Measurements from ENCODE around the gene TUBA3D.
"Not testable (repeated sequence)": the region's sequence is repeated elsewhere in the genome, so short reads cannot be mapped to it uniquely, and the experiment has no call there.

Gene TUBA3D

DNA sequence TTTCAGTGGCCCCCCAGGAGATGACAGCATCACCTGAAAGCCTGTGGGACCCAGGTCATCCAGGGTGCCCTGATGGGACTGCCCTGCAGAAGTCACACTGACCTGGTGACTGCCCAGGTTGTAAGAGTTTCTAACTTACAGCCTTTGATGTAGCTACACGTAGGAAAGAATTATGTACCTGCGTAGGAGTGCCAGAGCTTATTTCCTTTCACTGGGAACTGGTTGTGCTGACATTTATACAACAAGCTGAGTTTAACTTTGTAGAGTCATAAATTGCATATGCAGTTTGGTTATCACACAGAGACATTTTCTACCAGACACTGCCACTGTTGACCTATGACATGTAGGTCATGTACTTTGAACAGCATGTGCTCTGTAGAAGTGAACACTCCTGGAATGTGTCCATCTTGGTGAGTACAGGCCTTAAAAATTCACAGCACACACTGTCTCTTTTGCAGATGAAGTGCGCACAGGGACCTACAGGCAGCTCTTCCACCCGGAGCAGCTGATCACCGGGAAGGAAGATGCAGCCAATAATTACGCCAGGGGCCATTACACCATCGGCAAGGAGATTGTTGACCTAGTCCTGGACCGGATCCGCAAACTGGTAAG is 3.0 kb downstream of the TUBA3D start:
- in situ Hi-C loops (cut with HindIII; ENCODE audit: low pct_unique_long_range_greater_than_20kb, low sequenced_read_pairs); DNase-seq (ENCODE audit: low read depth in 1 of 2, low spot score in 1 of 2): not testable (repeated sequence)

DNA sequence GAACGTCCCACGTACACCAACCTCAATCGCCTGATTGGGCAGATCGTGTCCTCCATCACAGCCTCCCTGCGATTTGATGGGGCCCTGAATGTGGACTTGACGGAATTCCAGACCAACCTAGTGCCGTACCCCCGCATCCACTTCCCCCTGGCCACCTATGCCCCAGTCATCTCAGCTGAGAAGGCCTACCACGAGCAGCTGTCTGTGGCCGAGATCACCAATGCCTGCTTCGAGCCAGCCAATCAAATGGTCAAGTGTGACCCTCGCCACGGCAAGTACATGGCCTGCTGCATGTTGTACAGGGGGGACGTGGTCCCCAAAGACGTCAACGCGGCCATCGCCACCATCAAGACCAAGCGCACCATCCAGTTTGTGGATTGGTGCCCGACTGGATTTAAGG is 4.4 kb downstream of the TUBA3D start:
- DNase-seq (ENCODE audit: low read depth in 1 of 2, low spot score in 1 of 2); in situ Hi-C loops (cut with HindIII; ENCODE audit: low pct_unique_long_range_greater_than_20kb, low sequenced_read_pairs): not testable (repeated sequence)

DNA sequence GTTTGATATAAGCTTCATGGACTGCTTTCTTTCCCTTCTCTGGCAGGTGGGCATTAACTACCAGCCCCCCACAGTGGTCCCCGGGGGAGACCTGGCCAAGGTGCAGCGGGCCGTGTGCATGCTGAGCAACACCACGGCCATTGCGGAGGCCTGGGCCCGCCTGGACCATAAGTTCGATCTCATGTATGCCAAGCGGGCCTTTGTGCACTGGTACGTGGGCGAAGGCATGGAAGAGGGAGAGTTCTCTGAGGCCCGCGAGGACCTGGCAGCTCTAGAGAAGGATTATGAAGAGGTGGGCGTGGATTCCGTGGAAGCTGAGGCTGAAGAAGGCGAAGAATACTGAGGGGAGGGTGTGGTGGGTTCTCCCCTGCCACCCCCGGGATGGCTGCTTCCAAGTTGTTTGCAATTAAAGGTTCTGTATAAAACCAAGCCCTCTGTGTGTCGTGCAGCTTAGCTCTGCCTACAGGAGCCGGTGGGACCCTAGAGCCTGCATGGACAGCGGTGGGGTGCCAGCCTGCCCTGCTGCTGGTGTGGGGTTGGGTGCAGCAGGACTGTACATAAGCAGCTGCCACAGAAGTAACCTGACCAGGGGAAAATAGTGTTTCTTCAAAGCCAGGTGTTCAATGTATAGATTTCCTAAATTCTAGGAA is 6.7 kb downstream of the TUBA3D start:
- DNase-seq (ENCODE audit: low read depth in 1 of 2, low spot score in 1 of 2); in situ Hi-C loops (cut with HindIII; ENCODE audit: low pct_unique_long_range_greater_than_20kb, low sequenced_read_pairs): not testable (repeated sequence)

DNA sequence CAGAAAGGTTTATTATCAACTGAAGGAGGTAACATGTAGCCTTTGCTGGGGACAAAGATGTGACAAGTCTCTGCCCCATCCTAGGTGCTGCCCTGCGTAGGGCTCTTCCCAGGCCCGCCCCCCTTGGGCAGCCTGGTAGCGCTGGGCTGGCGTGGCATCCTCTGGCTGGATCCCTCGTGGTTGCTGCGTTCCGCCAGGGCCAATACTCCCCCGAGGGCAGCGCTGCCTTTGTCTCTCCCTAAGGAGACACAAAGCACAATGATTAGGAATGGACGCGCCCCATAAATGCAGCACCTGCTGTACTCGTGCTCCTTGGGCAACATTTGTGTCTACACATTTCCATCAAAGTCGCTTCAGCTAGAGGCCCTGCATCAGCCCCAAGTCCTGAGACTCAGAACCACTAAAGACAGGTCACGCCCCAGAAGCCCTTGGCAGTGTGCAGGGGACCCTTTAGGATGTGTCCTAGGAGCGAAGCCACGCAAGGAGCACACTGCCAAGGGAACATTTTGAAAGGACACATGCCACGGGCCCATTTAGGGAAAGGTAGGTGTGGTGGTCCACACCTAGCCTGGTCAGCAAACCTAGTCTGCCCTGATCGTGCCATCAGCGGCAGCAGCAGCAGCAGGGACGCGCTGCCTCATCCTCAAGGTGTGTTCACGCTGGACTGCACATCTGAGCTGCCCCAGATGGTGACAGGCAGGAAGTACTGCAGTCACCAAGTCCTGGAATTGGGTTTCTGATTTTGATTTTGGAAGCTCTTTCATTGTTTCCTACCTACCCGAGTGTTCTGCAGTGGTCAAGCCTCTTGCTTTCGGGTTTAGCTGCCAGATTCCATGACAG is 8.3 kb downstream of the TUBA3D start:
- in situ Hi-C loops (cut with HindIII; ENCODE audit: low pct_unique_long_range_greater_than_20kb, low sequenced_read_pairs); DNase-seq (ENCODE audit: low read depth in 1 of 2, low spot score in 1 of 2): not testable (repeated sequence)

DNA sequence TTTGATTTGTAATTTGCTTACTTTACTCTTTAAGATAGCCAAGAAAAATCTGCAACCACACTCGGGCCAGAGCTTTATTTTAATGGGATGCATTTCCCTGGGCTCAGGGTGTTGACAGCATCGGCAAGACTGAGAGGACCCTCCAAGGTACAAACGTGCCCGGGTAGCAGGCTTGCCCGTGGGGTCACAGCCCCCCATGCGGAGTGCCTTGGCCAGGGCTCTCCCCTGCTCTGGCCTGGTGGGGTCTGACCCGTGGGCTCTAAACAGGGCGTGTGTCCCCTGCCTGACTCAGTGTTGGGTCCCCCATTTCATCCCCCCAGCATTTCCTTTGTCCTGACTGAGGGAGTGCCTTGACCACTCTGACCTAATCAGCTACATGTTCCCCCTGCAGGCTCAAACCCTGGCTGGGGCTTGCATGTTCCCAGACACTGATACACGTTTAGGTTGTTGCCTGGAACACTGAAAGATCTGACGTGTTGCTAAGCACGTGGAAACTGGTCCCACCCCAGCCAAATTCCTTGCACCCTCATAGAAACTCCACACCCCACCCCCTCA is 9.1 kb downstream of the TUBA3D start:
- in situ Hi-C loops (cut with HindIII; ENCODE audit: low pct_unique_long_range_greater_than_20kb, low sequenced_read_pairs); DNase-seq (ENCODE audit: low read depth in 1 of 2, low spot score in 1 of 2): not testable (repeated sequence)

DNA sequence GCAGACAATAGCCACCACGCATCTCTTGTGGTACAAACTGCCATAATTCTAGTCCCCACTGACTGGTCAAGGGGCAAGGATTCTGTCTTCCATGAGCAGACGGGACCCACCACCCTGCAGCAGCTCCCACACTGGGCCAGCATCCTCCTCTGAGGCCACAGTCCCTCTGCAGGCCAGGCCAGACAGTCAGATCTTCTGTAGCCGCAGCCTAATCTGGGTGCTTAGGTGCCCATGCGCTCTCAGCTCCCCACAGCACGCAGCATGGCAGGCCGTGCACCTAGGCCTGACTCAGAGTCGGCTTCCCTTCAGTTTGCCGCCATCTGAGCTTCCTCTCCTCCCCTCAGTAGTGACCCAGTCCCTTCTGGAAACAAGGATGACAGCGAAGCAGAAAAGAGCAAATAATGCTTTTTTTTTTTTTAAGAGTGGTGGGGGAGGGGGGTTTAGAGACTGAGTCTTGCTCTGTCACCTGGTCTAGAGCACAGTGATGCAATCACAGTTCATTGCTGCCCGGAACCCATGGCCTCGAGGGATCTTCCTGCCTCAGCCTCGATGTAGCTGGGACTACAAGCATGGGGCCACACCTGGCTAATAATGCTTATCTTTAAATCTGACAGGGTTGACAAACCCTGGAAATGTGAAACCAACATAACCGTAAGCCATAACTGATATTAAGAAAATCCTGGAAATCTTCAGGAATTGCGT is 10.4 kb downstream of the TUBA3D start:
- in situ Hi-C loops (cut with HindIII; ENCODE audit: low pct_unique_long_range_greater_than_20kb, low sequenced_read_pairs): not testable (repeated sequence)

DNA sequence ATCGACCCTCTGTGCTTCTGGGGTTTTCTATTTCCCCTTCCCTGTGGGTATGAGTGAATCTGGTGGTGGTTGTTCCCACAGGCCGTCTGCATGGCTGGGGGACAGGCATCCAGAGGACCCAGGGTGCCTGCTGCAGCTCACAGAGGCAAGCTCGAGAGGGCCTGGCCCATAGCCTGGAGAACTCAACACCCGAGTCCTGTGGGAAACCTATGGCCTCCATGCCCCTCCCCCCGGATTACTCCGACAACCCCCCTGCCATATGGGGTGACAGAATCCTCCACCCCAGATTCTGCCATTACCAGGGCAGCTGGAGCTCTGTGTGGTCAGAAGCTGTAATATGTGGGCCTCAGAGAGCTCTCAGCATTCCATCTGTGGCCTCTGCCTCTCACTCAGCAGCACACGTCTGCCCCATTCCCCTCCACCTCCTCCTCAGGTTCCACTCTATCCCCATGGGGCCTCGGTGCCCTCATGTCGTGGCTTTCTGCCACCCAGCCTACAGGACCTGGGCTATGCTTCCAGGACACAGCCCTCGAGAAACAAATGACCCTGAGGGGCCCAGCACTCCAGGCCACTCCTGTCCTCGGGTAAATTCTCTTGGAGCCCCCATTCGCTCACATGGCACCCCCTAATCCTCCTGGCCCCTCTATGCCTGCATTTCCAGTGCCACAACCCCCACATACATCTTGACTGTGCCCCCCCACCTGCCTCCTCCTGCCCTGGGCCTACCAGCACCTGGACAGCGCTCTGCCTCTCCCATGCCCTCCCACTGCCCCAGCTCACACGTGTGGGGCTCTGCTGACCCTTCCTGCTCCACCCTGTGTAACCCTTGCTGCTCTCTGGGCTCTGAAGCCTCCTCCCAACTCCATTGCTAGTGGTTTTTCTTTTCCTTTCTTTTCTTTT is 12.6 kb downstream of the TUBA3D start:
- DNase-seq (ENCODE audit: low read depth in 1 of 2, low spot score in 1 of 2): no peak
- TF ChIP-seq JUND (IDR thresholded peaks at IDR 0.05; ENCODE audit: low read depth): no peak
- in situ Hi-C loops (cut with HindIII; ENCODE audit: low pct_unique_long_range_greater_than_20kb, low sequenced_read_pairs): no loop called here

More for the DNA sequence above, 10.4 kb downstream of the TUBA3D start:
- DNase-seq (ENCODE audit: low read depth in 1 of 2, low spot score in 1 of 2): not testable (repeated sequence)

DNA sequence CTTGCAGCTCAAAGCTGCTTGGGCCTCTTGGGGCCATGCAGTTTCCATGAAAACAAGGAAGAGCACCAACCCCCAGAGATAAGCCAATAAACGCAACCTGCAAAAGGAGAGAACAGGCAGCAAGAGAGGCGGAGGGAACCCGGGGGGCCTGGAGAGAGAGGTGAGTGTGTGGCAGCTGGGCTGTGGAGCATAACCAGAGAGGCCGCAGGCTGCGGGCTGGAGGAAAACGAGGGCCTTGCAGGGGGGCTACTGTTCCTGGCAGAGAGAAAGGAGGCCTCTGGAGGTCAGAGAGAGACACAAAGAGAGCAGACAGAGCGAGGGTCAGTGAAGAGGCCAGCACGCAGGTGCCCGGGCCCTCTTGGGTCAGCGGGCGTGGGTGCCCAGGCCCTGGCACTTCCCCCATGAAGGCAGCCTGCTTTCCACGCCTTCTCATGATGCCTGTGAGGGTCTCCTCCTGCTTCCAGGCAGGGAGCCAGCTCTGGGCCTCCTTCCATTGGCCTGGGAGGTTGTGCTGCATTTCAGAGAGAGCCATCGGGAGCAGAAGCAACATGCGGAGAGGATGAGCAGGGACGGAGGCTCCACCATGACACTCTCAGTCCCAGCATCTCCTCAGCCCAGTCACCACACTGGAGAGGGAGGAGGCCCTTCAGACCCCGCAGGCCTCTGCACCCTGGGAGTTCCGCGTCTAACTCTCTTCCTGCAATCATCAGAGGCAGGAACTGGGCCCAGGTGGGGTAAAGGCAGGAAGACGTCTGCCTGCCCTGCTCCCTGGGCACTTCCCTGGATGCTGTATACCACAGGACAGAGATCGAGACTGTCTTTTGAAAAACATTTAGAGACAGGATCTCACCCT is 14.9 kb downstream of the TUBA3D start:
- DNase-seq (ENCODE audit: low read depth in 1 of 2, low spot score in 1 of 2); in situ Hi-C loops (cut with HindIII; ENCODE audit: low pct_unique_long_range_greater_than_20kb, low sequenced_read_pairs): not testable (repeated sequence)

DNA sequence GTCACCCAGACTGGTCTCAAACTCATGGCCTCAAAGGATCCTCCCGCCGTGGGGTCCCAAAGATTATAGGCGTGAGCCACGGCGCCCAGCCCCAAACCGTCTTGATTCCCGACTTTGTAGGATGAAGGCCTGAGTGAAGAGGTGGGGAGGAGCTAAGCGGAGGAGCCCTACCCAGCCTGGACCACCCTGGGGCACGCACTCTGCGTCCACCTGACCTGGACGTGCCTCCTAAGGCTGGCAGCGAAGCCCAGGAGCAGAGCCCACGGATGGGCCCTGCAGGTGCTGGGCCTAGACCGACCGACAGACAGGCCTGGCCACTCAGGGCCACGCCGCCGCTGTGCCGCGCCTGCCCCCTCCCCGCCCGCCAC is 15.5 kb downstream of the TUBA3D start:
- DNase-seq (ENCODE audit: low read depth in 1 of 2, low spot score in 1 of 2); in situ Hi-C loops (cut with HindIII; ENCODE audit: low pct_unique_long_range_greater_than_20kb, low sequenced_read_pairs): not testable (repeated sequence)

DNA sequence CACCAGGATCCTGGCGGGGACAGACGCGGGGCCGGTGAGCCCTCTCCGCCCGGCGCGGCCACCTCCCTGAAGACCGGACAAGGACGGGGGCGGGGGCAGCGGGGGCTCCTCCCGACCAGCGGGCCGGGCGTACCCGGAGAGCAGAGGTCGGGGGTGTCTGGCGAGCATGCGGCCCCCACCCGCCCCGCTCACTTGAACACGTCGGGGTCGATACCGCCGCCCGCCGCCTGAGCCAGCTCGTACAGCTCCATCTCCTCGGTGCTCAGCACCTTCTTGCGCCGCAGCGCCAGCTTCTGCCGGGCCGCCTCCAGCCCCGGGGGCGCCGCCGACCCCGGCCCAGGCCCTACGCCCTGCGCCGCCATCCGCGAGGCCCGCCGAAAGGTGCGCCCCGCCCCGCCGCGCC is 16.1 kb downstream of the TUBA3D start, which contains the start of gene MZT2A:
Gene MZT2A, minus strand, starts transcription at position 383 of the 403 bp plus-strand sequence. Its CDS starts 21 bp downstream, at position 362.
- in situ Hi-C loops (cut with HindIII; ENCODE audit: low pct_unique_long_range_greater_than_20kb, low sequenced_read_pairs): not testable (repeated sequence)
- DNase-seq (ENCODE audit: low read depth in 1 of 2, low spot score in 1 of 2): peak in 1 of 2 experiments; percentile 2
